Subcutaneous adipose tissue (tissue), 4 donors: ENCODE data around the gene DNAJB14. TPM values are rescaled to one million over a fixed set of nuclear protein-coding genes. Genes with fewer than 3 reads are reported as not detected.

Experiments used
- total RNA-seq, 4 donors: library from RNA; depleted of rRNA; stranded (reverse); fragments of >200 nt; gene quantifications; one replicate each; pipeline ENCODE4 v1.1.0, GENCODE V29; 2016
- TF ChIP-seq, protein P1 (sequence below): fragments of 450-650 bp; IDR thresholded peaks from one replicate; pipeline ENCODE4 v1.5.1; 2016; ENCODE audit warnings: low read depth, mild to moderate bottlenecking, control low read depth, antibody characterized with exemption, moderate library complexity

Gene DNAJB14
- total RNA-seq, 4 donors from 2014 or later, result 35.9 to 63.1 (median 41.7) TPM

DNA sequence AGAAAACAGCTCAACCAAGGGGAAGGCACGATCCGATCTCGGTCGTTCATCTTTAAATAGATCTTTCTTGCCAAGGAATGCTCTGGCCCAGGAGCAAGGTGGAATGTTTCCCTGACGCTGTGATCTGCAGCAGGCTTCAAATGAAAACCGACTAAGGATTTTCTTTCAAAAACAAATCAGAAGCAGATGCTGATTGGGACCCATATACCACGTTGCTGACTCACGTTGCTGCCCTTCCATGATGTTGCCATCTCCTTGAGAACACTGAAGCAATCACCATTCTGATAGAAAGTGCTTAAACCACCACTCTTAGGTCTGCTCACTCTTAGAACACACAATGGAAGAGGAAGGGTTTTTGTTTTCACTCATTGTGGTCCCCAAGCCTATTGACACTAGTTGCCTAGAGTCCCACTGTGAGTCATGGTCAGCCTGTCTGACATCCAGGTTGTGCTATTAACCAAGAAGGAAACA lies 78.3 kb downstream of the DNAJB14 start:
- TF ChIP-seq, protein P1, sequence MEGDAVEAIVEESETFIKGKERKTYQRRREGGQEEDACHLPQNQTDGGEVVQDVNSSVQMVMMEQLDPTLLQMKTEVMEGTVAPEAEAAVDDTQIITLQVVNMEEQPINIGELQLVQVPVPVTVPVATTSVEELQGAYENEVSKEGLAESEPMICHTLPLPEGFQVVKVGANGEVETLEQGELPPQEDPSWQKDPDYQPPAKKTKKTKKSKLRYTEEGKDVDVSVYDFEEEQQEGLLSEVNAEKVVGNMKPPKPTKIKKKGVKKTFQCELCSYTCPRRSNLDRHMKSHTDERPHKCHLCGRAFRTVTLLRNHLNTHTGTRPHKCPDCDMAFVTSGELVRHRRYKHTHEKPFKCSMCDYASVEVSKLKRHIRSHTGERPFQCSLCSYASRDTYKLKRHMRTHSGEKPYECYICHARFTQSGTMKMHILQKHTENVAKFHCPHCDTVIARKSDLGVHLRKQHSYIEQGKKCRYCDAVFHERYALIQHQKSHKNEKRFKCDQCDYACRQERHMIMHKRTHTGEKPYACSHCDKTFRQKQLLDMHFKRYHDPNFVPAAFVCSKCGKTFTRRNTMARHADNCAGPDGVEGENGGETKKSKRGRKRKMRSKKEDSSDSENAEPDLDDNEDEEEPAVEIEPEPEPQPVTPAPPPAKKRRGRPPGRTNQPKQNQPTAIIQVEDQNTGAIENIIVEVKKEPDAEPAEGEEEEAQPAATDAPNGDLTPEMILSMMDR, result no peak

DNA sequence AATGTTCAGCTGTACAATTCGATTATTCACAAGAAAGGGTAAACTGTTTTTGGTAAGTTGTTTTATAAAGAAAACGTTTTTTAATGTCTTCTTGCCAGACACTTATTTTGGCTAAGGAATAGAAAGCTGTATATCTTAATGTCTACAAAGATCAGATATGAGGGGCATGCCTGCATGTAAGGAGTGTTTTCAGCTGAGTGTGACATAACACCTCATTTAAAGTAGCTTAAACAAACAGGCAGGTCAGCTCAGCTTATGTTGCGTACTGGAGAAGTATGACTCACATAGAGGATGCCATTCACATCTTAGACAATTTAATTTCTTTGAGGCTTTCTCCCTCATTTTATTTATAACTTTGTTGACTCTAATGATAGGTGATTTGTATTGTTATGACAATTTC lies 82.6 kb downstream of the DNAJB14 start:
- TF ChIP-seq, protein P1, result no peak

DNA sequence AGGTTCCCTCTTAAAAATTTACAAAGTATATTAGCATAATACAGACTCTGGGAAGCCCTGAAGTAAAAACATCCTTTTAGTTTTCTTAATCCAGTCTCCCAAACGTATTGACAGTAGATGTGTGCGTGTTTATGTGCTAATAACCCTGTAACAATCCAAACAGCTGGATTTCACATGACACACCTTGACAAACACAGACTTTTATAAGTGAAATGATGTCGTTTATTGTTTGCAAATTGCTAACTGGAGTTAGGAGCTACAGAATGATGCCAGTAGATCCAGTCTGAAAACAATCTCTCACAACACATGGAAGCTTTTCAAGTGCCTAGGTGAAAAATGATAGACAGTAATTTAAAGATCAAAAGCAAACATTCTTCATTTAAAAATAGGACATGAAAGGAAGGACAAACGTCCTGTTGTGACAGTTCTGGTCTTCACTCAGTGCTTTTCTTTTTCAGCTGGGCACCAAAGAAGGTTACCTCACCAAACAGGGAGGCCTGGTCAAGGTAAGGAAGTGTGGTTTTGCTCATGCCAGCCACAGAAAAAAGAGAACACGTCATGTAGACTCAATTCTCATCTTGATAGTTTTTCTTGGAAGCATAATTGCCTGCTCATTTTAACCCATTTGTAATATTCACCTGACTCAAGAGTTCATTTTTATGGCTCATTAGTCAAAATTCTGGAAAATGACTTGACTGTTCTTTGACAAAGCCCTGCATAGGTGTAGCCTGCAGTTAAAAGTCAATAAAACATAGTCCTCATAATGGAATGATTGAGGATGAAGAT lies 85.1 kb downstream of the DNAJB14 start:
- TF ChIP-seq, protein P1, result no peak

DNA sequence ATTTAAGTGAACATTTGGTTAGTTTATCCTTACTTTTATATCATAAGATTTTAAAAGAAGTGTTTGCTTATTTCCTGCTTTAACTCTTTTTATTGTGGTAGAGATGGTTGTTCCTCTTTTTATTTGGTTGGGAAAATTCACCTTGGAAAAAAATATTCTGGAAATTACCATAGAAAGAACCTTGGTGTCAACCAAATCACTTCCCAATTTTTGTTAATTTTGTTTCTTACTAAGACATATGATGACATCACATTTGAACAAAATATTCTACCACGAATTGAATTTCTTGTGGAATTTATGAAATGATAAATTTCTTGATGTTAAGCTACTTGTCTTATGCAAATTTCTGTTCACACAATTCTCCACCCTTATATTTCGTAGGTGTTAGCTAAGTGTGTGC lies 85.9 kb downstream of the DNAJB14 start:
- TF ChIP-seq, protein P1, result no peak

DNA sequence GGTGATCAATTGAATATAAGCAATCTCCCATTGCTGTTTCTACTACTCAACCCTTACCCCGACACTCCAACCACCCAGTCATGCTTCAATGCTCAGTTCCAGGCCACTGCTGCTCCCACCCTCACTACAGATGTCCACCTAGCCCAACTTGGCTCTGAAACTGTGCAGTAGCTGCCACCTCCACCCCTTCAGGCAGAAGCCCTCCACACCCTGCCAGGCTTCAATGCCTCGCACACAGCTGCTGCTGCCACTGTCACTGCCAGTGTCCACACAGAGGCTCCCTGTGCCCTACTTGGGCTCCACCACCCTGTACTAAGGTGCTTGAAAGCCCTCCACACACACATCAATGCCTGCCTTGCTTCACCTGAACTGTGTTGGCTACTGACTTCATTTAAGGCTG lies 86.8 kb downstream of the DNAJB14 start:
- TF ChIP-seq, protein P1, result no peak

DNA sequence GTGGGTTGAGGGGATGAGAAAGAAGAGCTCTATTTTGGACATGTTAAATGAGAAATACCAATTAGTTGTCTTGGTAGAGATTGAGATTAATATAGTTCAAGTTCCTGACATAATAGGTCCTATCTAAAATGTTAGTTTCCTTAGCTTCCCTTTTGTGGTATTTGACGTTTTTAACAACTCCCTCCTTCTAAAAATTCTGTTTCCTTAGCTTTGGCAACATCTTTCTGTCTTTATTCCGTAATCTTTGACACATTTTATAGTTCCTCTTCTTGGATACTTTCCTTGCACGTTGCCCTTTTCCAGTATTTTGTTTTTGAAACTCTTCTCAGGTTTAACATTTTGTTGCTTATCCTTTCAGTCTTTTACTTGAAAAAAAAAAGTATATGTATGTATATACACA lies 89.1 kb downstream of the DNAJB14 start:
- TF ChIP-seq, protein P1, result no peak

DNA sequence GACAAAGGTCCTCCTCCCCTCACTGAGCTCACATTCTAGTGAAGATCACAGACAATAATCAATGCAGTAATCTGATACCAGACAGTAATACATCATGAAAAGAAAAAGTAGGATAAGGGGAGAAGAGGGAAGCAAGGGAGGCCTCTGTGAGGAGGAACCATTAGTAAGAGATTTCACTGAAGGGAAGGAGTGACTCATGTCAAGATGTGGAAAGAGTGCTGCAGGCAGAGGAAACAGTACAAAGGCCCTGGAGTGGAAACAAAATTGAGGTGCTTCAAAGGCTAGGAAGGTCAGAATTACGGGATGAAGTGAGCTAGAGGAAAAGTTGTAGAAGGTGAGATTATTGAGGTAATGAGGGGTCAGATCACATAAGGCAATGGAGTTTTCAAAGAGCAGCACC lies 90.3 kb downstream of the DNAJB14 start:
- TF ChIP-seq, protein P1, result no peak
